Adipose tissue (tissue), 3 donors: ENCODE data around the gene SCAMP4. TPM values are rescaled to one million over a fixed set of nuclear protein-coding genes. Genes with fewer than 3 reads are reported as not detected.
"Not testable (repeated sequence)": the region's sequence is repeated elsewhere in the genome, so short reads cannot be mapped to it uniquely, and the experiment has no call there.

ENCODE experiments used
- H3K27ac ChIP-seq: one replicate; pipeline ENCODE4 v1.5.1; 2013; ENCODE audit warnings: low read depth, low read length
- WGBS, 3 donors: extraction: QIAGEN DNeasy Blood & Tissue Kit; methylation state at CpG; one replicate each; pipeline ENCODE4 v1.1.7; 2013; 5-methylcytosine and 5-hydroxymethylcytosine counted together
- polyA plus RNA-seq, 3 donors: library from polyadenylated mRNA; stranded (reverse); fragments of 200-250 nt; gene quantifications; one replicate each; pipeline ENCODE4 v1.2.3, GENCODE V29; 2013
- donor health status: healthy with polysubstance abuse.
- donor health status: Bipolar disorder and iron deficiency.
- donor health status: healthy.

SCAMP4 gene
- polyA plus RNA-seq, 3 donors: 18.7 to 29.2 (median 24.0) TPM

GRCh38 chr19:1880611-1881392, 24.4 kb upstream of the SCAMP4 start:
- no peak overlapping the region for H3K27ac ChIP-seq
- WGBS, 3 donors: 69 to 82% (median 81%) methylated on average over 25 to 33 of the region's 35 CpGs

- not testable (repeated sequence) for H3K27ac ChIP-seq
- WGBS, 3 donors: 59 to 72% (median 60%) methylated on average over 16 to 41 of the region's 44 CpGs
Measured at GRCh38 chr19:1881393-1882088, 23.7 kb upstream of the SCAMP4 start.

DNA sequence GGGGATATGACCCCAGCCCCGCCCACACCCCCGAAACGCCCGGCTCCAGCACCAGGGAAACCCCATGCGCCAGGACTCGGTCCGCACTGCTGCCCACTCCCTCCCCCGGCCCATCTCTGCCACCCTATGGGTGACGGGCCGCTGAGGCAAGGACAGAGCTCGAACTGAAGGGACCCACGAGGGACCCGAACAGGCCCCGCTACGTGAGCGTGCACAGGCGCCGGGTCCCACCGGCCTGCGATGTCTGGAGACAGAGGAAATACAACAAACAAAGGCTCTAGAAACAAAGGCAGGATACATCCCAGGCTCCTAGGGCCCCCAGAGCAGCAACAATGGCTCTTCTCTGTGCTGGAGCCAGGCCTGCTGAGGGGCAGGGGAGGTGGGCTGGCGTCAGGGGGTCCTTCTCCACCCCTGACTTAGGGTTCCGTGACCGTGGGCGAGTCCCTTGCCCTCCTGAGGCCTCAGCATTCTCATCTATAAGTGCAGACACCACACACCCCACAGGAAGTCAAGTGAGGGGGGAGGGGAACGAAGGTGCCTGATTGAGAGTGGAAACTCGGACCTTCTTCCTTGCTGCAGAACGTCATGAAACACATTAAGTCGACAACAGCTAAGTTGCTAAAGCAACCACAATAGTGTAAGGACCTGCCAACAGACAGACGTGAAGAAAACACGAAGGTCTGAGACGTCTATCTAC, 23.0 kb upstream of the SCAMP4 start:
- no peak overlapping the region for H3K27ac ChIP-seq
- 61 to 70% (median 62%) methylated on average over 29 to 31 of the region's 31 CpGs for WGBS, 3 donors

- 64 to 70% (median 67%) methylated on average over 25 of the region's 25 CpGs for WGBS, 3 donors
- H3K27ac ChIP-seq: no peak overlapping the region
Measured at GRCh38 chr19:1882786-1883692, 22.2 kb upstream of the SCAMP4 start.

GRCh38 chr19:1883784-1884183, 21.4 kb upstream of the SCAMP4 start:
- WGBS, 3 donors: 19 to 28% (median 28%) methylated on average over 8 of the region's 8 CpGs
- no peak overlapping the region for H3K27ac ChIP-seq

DNA sequence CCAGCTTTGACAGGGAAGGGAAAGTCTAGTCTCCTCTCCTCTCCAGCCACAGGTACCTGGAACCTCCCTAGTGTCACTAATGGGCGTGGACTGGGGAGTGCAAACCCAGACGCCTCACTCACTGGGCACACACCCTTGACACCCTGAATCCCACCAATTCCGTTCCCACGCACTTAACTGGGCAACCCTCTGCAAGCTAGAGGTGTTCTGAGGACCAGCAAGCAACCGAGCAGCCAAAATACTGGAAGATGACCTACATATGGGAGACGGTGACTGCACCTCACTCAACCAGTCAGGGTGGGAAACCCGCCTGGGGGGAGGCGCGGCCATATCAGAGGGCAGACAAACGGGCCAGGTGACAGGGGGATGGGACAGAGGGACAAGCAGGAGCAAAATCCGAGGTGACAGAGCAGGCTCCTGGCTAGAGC, 20.9 kb upstream of the SCAMP4 start:
- H3K27ac ChIP-seq: no peak overlapping the region
- WGBS, 3 donors: 1 to 4% (median 4%) methylated on average over 11 of the region's 11 CpGs

DNA sequence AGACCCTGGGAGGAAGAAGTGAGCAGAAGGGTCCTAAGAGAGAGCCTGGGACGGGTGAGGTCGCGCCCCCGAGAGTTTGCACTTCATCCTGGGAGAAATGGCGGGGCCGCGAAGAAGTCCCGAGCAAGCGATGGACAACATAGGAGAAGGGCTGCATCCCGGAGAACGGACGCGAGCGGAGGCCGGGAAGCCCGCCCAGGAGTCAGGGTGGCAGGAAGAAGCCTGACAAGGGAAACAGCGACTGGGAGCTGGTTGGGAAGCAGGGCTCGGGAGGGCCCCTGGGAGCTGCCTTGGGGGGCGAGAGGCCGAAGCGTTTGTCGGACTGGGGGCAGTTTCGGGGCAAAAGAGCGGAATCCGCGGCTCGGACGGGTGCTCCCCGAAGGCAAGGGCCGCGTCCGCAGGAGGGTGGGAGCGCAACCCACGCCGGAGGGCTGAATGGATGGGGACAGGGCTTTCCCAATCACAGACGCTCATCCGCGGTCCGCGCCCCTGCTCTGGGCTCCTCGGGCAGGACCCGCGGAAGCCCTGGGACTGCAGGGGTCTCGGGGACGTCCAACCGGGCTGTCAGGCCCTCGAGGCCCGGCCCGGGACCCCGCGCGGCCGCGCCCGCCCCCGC, 20.4 kb upstream of the SCAMP4 start:
- no peak overlapping the region for H3K27ac ChIP-seq
- 1% methylated on average over 41 to 47 of the region's 56 CpGs for WGBS, 3 donors

DNA sequence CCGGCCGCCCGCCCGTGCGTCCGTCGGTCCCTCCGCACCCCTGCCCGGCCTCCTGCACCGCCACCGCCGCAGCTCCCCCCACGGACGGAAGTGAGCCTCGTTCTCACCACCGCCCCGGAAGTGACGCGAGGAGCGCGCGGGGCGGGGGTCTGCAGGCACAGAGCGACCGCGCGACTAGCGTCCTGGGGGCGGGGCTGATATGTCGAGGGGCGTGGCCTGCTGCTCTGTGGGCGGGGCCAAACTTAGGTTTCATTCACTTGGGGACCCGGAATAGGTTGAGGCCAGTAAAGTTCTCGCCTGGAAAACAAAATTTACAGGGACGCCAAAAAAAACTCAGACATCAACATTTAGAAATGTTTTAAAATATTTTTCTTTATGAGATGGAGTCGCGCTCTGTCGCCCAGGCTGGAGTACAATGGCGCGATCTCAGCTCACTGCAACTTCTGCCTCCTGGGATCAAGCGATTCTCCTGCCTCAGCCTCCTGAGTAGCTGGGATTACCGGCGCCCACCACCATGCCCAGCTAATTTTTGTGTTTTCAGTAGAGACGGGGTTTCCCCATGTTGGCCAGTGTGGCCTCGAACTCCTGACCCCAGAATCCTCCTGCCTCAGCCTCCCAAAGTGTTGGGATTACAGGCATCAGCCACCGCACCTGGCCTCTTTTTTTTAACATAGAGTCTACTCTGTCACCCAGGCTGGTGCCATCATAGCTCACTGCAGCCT, 19.6 kb upstream of the SCAMP4 start, which contains the start of gene ABHD17A:
Gene ABHD17A (minus strand): TSS at position 99 of the 722 bp plus-strand sequence. CDS start 3,930 bp downstream, outside the sequence.
- not testable (repeated sequence) for H3K27ac ChIP-seq
- 21 to 24% (median 23%) methylated on average over 40 to 46 of the region's 46 CpGs for WGBS, 3 donors

DNA sequence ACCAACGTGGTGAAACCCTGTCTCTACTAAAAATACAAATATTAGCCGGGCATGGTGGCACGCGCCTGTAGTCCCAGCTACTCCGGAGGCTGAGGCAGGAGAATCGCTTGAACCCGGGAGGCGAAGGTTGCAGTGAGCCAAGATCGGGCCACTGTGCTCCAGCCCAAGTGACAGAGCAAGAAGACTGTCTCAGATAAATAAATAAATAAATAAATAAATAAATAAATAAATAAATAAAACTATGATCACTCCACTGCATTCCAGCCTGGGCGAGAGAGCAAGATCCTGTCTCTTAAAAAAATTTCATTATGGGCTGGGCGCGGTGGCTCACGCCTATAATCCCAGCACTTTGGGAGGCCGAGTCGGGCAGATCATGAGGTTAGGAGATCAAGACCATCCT, 18.8 kb upstream of the SCAMP4 start:
- WGBS, 3 donors: 91 to 96% (median 92%) methylated on average over 15 of the region's 15 CpGs

DNA sequence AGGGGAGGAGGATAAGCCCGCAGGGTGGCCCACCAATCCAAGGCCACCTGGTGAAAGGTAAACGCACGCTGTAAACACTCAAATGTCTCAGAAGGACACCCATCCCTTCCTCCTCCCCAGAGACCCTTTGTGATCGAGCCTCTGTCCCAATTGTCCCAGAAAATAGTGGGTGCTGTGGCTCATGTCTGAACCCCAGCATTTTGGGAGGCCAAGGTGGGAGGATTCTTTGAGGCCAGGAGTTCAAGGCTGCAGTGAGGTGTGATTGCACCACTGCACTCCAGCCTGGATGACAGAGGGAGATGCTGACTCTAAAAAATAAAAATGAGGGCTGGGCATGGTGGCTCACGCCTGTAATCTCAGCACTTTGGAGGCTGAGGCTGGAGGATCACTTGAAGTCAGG, 16.8 kb upstream of the SCAMP4 start:
- no peak overlapping the region for H3K27ac ChIP-seq
- WGBS, 3 donors: 63 to 94% (median 89%) methylated on average over 5 of the region's 5 CpGs

More for the DNA sequence above, 18.8 kb upstream of the SCAMP4 start:
- H3K27ac ChIP-seq: not testable (repeated sequence)

GRCh38 chr19:1889907-1890306, 15.3 kb upstream of the SCAMP4 start:
- H3K27ac ChIP-seq: no peak overlapping the region
- 96 to 100% (median 100%) methylated on average over 1 of the region's 1 CpG for WGBS, 3 donors

- WGBS, 3 donors: 82 to 89% (median 84%) methylated on average over 17 of the region's 17 CpGs
- no peak overlapping the region for H3K27ac ChIP-seq
Measured at GRCh38 chr19:1893791-1894190, 11.4 kb upstream of the SCAMP4 start.

DNA sequence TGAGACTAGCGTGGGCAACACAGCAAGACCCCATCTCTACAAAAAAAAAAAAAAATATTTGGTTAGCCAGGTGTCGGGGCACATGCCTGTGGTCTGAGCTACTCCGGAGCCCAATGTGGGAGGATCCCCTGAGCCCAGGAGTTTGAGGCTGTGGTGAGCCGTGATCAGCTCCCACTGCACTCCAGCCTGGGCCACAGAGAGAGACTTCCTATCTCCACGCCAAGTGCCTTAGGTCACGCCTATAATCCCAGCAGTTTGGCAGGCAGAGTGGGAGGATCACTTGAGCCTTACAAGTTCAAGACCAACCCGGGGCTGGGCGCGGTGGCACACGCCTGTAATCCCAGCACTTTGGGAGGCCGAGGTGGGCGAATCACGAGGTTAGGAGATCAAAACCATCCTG, 8.7 kb upstream of the SCAMP4 start:
- WGBS, 3 donors: 79 to 82% (median 80%) methylated on average over 13 of the region's 13 CpGs
- no peak overlapping the region for H3K27ac ChIP-seq

DNA sequence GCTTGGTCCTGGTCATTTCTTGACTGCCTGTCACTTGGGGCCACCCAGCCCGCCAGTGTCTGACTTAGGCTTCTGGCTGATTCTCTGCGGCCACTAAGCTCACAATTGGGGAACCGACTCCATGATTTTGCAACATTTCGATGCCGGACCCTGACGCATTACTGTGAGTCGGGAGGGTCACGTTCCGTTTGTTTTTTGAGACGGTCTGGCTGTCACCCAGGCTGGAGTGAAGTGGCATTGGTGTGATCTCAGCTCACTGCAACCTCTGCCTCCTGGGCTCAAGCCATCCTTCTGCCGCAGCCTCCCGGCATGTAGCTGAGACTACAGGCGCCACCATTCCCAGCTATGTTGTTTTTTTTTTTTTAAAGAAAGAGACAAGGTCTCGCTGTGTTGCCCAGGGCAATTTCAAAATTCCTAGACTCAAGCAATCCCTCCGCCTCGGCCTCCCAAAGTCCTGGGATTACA, 3.2 kb upstream of the SCAMP4 start:
- WGBS, 3 donors: 66 to 86% (median 68%) methylated on average over 16 of the region's 16 CpGs

GRCh38 chr19:1902923-1903322, 2.3 kb upstream of the SCAMP4 start:
- H3K27ac ChIP-seq: no peak overlapping the region
- 70 to 80% (median 78%) methylated on average over 6 of the region's 6 CpGs for WGBS, 3 donors

More for the DNA sequence above, 3.2 kb upstream of the SCAMP4 start:
- H3K27ac ChIP-seq: no peak overlapping the region

DNA sequence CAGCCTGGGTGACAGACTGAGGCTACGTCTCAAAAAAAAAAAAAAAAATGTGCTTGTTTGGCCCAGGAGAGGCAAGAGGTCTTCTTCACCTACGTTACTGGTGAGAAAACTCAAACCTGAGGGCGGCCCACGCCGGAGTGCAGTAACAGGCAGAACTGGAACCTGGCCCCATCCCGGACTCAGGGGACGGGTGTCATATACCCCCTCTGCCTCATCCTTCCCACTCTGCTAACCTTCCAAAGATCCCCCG, 414 bp upstream of the SCAMP4 start:
- H3K27ac ChIP-seq: no peak overlapping the region
- 36 to 43% (median 42%) methylated on average over 8 of the region's 8 CpGs for WGBS, 3 donors

GRCh38 chr19:1905863-1906375, 720 bp downstream of the SCAMP4 start:
- WGBS, 3 donors: 71 to 76% (median 75%) methylated on average over 15 of the region's 15 CpGs
- H3K27ac ChIP-seq: no peak overlapping the region
